Lower leg skin (tissue), 3 donors: ENCODE measurements around the gene NPDC1.

Experiments
- POLR2A ChIP-seq, 2 donors: fragments of 450-650 bp; IDR thresholded peaks; one replicate each; pipeline ENCODE4 v1.6.1; 2016 to 2017; ENCODE audit warnings: antibody characterized with exemption in 2 of 2, mild to moderate bottlenecking in 1 of 2, moderate library complexity in 1 of 2
- TF ChIP-seq, protein P1 (sequence below), 3 donors: fragments of 450-650 bp; IDR thresholded peaks; one replicate each; pipeline ENCODE4 v1.5.1; 2016; ENCODE audit warnings: antibody characterized with exemption in 3 of 3, mild to moderate bottlenecking in 3 of 3, moderate library complexity in 2 of 3

DNA sequence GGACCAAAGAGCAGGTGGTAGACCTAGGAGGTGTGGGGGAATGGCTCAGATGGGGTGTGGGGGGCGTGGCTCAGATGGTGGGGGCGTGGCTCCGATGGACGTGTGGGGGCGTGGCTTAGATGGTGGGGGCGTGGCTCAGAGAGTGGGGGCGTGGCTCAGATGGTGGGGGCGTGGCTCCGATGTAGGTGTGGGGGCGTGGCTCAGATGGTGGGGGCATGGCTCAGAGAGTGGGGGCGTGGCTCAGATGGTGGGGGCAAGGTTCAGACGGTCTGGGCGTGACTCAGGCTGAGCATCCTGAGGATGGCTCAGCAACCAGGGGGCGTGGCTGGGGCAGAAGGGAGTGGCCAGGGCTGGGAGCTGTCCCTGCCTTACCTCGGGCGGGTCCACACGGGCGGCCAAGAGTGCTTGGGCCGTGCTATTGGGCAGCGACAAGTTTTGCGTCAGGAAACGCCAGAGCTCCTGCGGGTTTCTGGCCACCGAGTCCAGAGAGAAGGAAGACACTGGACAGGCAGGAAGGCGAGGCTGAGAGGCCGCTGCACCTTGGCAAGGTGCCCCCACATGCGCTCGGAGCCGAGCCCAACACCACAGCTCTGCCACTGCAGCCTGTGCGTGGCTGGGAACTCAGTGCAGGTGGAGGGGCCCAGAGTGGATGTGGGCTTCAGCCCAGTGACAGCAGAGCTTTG is 23.9 kb downstream of the NPDC1 start:
- no peak for TF ChIP-seq POLR2A (IDR thresholded peaks at IDR 0.05)
- TF ChIP-seq, protein P1, sequence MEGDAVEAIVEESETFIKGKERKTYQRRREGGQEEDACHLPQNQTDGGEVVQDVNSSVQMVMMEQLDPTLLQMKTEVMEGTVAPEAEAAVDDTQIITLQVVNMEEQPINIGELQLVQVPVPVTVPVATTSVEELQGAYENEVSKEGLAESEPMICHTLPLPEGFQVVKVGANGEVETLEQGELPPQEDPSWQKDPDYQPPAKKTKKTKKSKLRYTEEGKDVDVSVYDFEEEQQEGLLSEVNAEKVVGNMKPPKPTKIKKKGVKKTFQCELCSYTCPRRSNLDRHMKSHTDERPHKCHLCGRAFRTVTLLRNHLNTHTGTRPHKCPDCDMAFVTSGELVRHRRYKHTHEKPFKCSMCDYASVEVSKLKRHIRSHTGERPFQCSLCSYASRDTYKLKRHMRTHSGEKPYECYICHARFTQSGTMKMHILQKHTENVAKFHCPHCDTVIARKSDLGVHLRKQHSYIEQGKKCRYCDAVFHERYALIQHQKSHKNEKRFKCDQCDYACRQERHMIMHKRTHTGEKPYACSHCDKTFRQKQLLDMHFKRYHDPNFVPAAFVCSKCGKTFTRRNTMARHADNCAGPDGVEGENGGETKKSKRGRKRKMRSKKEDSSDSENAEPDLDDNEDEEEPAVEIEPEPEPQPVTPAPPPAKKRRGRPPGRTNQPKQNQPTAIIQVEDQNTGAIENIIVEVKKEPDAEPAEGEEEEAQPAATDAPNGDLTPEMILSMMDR (IDR thresholded peaks at IDR 0.05), result no peak
